H1 (cell line): Measurements from ENCODE around the gene PPM1N. TPM values are rescaled to one million over a fixed set of nuclear protein-coding genes. Genes with fewer than 3 reads are reported as not detected.

Source experiments
- CTCF ChIA-PET: fragments of 300-600 bp; sonication (Branson Sonifier 250); formaldehyde crosslinking; loops from one replicate; lab custom pipeline; 2021; ENCODE audit not compliant: partially characterized antibody; lab: Charles Lee
- POLR2A ChIA-PET: fragments of 300-600 bp; sonication (Branson Sonifier 250); formaldehyde crosslinking; loops from one replicate; lab custom pipeline; 2021; ENCODE audit warnings: inconsistent platforms; ENCODE audit not compliant: partially characterized antibody; lab: Charles Lee
- DNase-seq, 2 experiments: peaks; one replicate each; pipeline versions ENCODE4 v3.0.0 to v3.0.0-alpha.2; 2010 to 2022; ENCODE audit warnings: low spot score in 2 of 2, low read depth in 1 of 2, mixed read lengths in 1 of 2
- FAIRE-seq: peaks from 2 replicates; lab custom pipeline; 2011; peaks lifted over from hg19 to GRCh38; lab: Jason Lieb, UNC
- H2AFZ ChIP-seq: 2 replicates; pipeline ENCODE4 v1.8.1; 2012; ENCODE audit warnings: low read length, inconsistent platforms
- H2AK5ac ChIP-seq: 2 replicates; pipeline ENCODE4 v1.6.1; 2013; ENCODE audit warnings: low read depth, low read length
- H2BK120ac ChIP-seq: replicated peaks from 2 replicates; pipeline ENCODE3; 2013; ENCODE audit warnings: low read depth, low read length, inconsistent platforms
- H2BK12ac ChIP-seq: 2 replicates; pipeline ENCODE4 v1.6.1; 2013; ENCODE audit warnings: low read depth, low read length
- H2BK15ac ChIP-seq: 2 replicates; pipeline ENCODE4 v1.6.1; 2013; ENCODE audit warnings: low read length
- H2BK20ac ChIP-seq: 2 replicates; pipeline ENCODE4 v1.6.1; 2013; ENCODE audit warnings: low read length
- H2BK5ac ChIP-seq: 2 replicates; pipeline ENCODE4 v1.6.1; 2013; ENCODE audit warnings: low read depth, low read length
- H3K14ac ChIP-seq: 2 replicates; pipeline ENCODE4 v1.6.1; 2013; ENCODE audit warnings: inconsistent platforms; ENCODE audit not compliant: insufficient read length
- H3K18ac ChIP-seq: 2 replicates; pipeline ENCODE4 v1.6.1; 2013; ENCODE audit warnings: low read length; ENCODE audit errors: extremely low read depth
- H3K23ac ChIP-seq: 2 replicates; pipeline ENCODE4 v1.6.1; 2013; ENCODE audit warnings: inconsistent platforms; ENCODE audit not compliant: insufficient read length
- H3K23me2 ChIP-seq: 2 replicates; pipeline ENCODE4 v1.6.1; 2013; ENCODE audit warnings: low read depth, low read length
- H3K27ac ChIP-seq: 2 replicates; pipeline ENCODE4 v1.6.1; 2011; ENCODE audit warnings: low read depth, low read length, inconsistent platforms
- H3K27me3 ChIP-seq, 4 experiments: replicated peaks in 1 of 4; 1 replicate in 1 of 4; 2 replicates in 3 of 4; pipeline versions ENCODE4 v1.6.1 to v1.8.1; 2011 to 2013; ENCODE audit warnings: low read length in 3 of 4, mild to moderate bottlenecking in 3 of 4, inconsistent platforms in 2 of 4, mixed read lengths in 2 of 4, moderate library complexity in 1 of 4; ENCODE audit not compliant: control insufficient read depth in 3 of 4, insufficient read depth in 3 of 4; ENCODE audit errors: extremely low read depth in 1 of 4
- H3K36me3 ChIP-seq, 4 experiments: 2 replicates each; pipeline versions ENCODE4 v1.6.1 to v1.8.1; 2011 to 2013; ENCODE audit warnings: mild to moderate bottlenecking in 4 of 4, low read length in 3 of 4, moderate library complexity in 2 of 4, control low read depth in 1 of 4, inconsistent platforms in 1 of 4; ENCODE audit not compliant: insufficient read depth in 4 of 4, control insufficient read depth in 2 of 4
- H3K4ac ChIP-seq: replicated peaks from 2 replicates; pipeline ENCODE3; 2013; ENCODE audit warnings: low read length, low read depth, mixed read lengths, inconsistent platforms; ENCODE audit not compliant: insufficient read length
- H3K4me1 ChIP-seq, 4 experiments: replicated peaks in 1 of 4; 1 replicate in 1 of 4; 2 replicates in 3 of 4; pipeline versions ENCODE4 v1.6.1 to v1.8.1; 2011 to 2013; ENCODE audit warnings: low read length in 3 of 4, inconsistent platforms in 2 of 4, mixed read lengths in 1 of 4; ENCODE audit not compliant: insufficient read depth in 4 of 4, control insufficient read depth in 3 of 4
- H3K4me2 ChIP-seq, 2 experiments: 2 replicates each; pipeline versions ENCODE4 v1.6.1 to v1.8.1; 2011 to 2013; ENCODE audit warnings: low read depth in 2 of 2, low read length in 2 of 2, control low read depth in 1 of 2, inconsistent platforms in 1 of 2, mild to moderate bottlenecking in 1 of 2; ENCODE audit not compliant: insufficient read depth in 1 of 2
- H3K4me3 ChIP-seq, 4 experiments: fragments of 200-600, 300-600 bp in 1 of 4; sonication (generic), shearing (Covaris generic), sonication (Bioruptor Twin) in 1 of 4; 2 replicates each; pipeline versions ENCODE4 v1.5.1 to v1.8.1; 2011 to 2016; ENCODE audit warnings: low read length in 4 of 4, low read depth in 3 of 4, control low read depth in 2 of 4, inconsistent platforms in 2 of 4, mild to moderate bottlenecking in 2 of 4, mixed read lengths in 1 of 4, moderate library complexity in 1 of 4; ENCODE audit not compliant: insufficient read depth in 2 of 4; ENCODE audit errors: extremely low read depth in 1 of 4
- H3K56ac ChIP-seq: replicated peaks from 2 replicates; pipeline ENCODE3; 2013; ENCODE audit warnings: low read depth, mild to moderate bottlenecking, mixed read lengths, low read length, inconsistent platforms; ENCODE audit not compliant: insufficient read length
- H3K79me1 ChIP-seq: 2 replicates; pipeline ENCODE4 v1.6.1; 2013; ENCODE audit warnings: low read depth, low read length, control low read depth
- H3K79me2 ChIP-seq, 2 experiments: 2 replicates each; pipeline versions ENCODE4 v1.6.1 to v1.8.1; 2012 to 2013; ENCODE audit warnings: low read length in 2 of 2, mild to moderate bottlenecking in 2 of 2, inconsistent platforms in 1 of 2; ENCODE audit not compliant: insufficient read depth in 2 of 2, control insufficient read depth in 1 of 2
- H3K9ac ChIP-seq, 4 experiments: replicated peaks in 1 of 4; 1 replicate in 1 of 4; 2 replicates in 3 of 4; pipeline versions ENCODE4 v1.6.1 to v1.8.1; 2011 to 2013; ENCODE audit warnings: low read depth in 3 of 4, low read length in 3 of 4, control low read depth in 2 of 4, mild to moderate bottlenecking in 2 of 4, moderate library complexity in 2 of 4, inconsistent platforms in 1 of 4; ENCODE audit errors: extremely low read depth in 1 of 4
- H3K9me3 ChIP-seq, 2 experiments: 2 replicates each; pipeline versions ENCODE4 v1.6.1 to v1.8.1; 2012 to 2013; ENCODE audit warnings: mild to moderate bottlenecking in 2 of 2, moderate library complexity in 2 of 2, control low read depth in 1 of 2, inconsistent platforms in 1 of 2, low read depth in 1 of 2, low read length in 1 of 2, mixed read lengths in 1 of 2; ENCODE audit not compliant: insufficient read depth in 2 of 2
- H4K20me1 ChIP-seq, 2 experiments: replicated peaks in 1 of 2; 2 replicates each; pipeline versions ENCODE3 to v1.8.1; 2011 to 2013; ENCODE audit warnings: inconsistent platforms in 2 of 2, low read length in 2 of 2, mild to moderate bottlenecking in 1 of 2; ENCODE audit not compliant: insufficient read depth in 2 of 2, control insufficient read depth in 1 of 2
- H4K5ac ChIP-seq: 2 replicates; pipeline ENCODE4 v1.6.1; 2013; ENCODE audit warnings: low read length, low read depth, mixed read lengths, inconsistent platforms; ENCODE audit not compliant: insufficient read length
- H4K8ac ChIP-seq: 2 replicates; pipeline ENCODE4 v1.8.0; 2013; ENCODE audit warnings: mild to moderate bottlenecking, moderate library complexity, low read length, inconsistent platforms; ENCODE audit not compliant: insufficient read depth; ENCODE audit errors: extremely low read depth
- H4K91ac ChIP-seq: replicated peaks from 2 replicates; pipeline ENCODE3; 2013; ENCODE audit warnings: low read length, mixed read lengths, inconsistent platforms; ENCODE audit not compliant: insufficient read length
- ATF2 ChIP-seq: IDR thresholded peaks from 2 replicates; pipeline ENCODE4 v1.6.1; 2012; ENCODE audit warnings: low read length, inconsistent platforms
- CTBP2 ChIP-seq: IDR thresholded peaks from 2 replicates; pipeline ENCODE4 v1.7.0; 2011; ENCODE audit warnings: borderline replicate concordance, mild to moderate bottlenecking, moderate library complexity, mixed read lengths, low read length; ENCODE audit not compliant: insufficient read depth, insufficient read length
- EP300 ChIP-seq, 2 experiments: IDR thresholded peaks; 1 replicate in 1 of 2; 2 replicates in 1 of 2; pipeline ENCODE4 v1.6.1; 2011 to 2012; ENCODE audit warnings: low read depth in 2 of 2, low read length in 2 of 2, mild to moderate bottlenecking in 2 of 2, borderline replicate concordance in 1 of 2, inconsistent platforms in 1 of 2, moderate library complexity in 1 of 2
- GABPA ChIP-seq: IDR thresholded peaks from 2 replicates; pipeline ENCODE4 v1.6.1; 2011; ENCODE audit warnings: mild to moderate bottlenecking, low read length, moderate library complexity, borderline replicate concordance; ENCODE audit not compliant: insufficient read depth
- POLR2AphosphoS5 ChIP-seq: IDR thresholded peaks from 2 replicates; pipeline ENCODE4 v1.6.1; 2011; ENCODE audit warnings: low read depth, low read length
- POU5F1 ChIP-seq: IDR thresholded peaks from 2 replicates; pipeline ENCODE4 v1.6.1; 2011; ENCODE audit warnings: low read depth, mild to moderate bottlenecking, low read length, moderate library complexity
- RFX5 ChIP-seq: IDR thresholded peaks from 2 replicates; pipeline ENCODE4 v1.6.1; 2011; ENCODE audit warnings: low read depth, low read length, improper control_type of control experiment, borderline replicate concordance
- SIN3A ChIP-seq, 2 experiments: IDR thresholded peaks in 1 of 2; conservative IDR thresholded peaks in 1 of 2; 2 replicates each; pipeline ENCODE4 v1.6.1; 2011 to 2012; ENCODE audit warnings: low read length in 2 of 2, improper control_type of control experiment in 1 of 2, low read depth in 1 of 2, mild to moderate bottlenecking in 1 of 2
- WGBS, 2 experiments: shearing (Covaris generic) in 1 of 2; methylation state at CpG; one replicate each; pipeline versions ENCODE4 v1.1.6 to v1.1.7; 2013 to 2015; ENCODE audit warnings: low lambda C conversion rate in 2 of 2, mixed read lengths in 2 of 2, inconsistent platforms in 1 of 2, low coverage in 1 of 2, missing lambda C conversion rate in 1 of 2; ENCODE audit not compliant: insufficient replicate concordance in 2 of 2, insufficient coverage in 1 of 2, insufficient read length in 1 of 2; ENCODE audit errors: extremely low coverage in 1 of 2, missing lambda C conversion rate in 1 of 2; 5-methylcytosine and 5-hydroxymethylcytosine counted together
- polyA plus RNA-seq, 7 experiments: library from polyadenylated mRNA; depleted of rRNA in 3 of 7; stranded (reverse) in 5 of 7; unstranded in 2 of 7; fragments of >200 nt in 5 of 7; fragments of 200-250 nt in 2 of 7; gene quantifications; 1 replicate in 5 of 7; 2 replicates in 1 of 7; 4 replicates in 1 of 7; pipeline versions ENCODE4 v1.2.1 to v1.2.3, GENCODE V29; 2011 to 2013; ENCODE audit warnings: missing spikeins in 2 of 7, mixed read lengths in 2 of 7
- total RNA-seq: library from RNA; stranded (reverse); fragmentation: NEBNext Ultra II Directional; extraction: Animal tissue kit (Norgen Biotek cat#: 25700); gene quantifications from 2 replicates; pipeline ENCODE4 v1.2.1, GENCODE V29; 2021
- TF ChIP-seq, protein P1 (sequence below): IDR thresholded peaks from 2 replicates; pipeline ENCODE4 v1.6.1; 2012; ENCODE audit warnings: inconsistent platforms

The PPM1N gene
- total and polyA plus RNA-seq, 2 of the 8 experiments (the other 6 are each of a cell fraction or from before 2014, with no cell fraction given): 12.2 to 14.4 TPM

- Histone ChIP-seq H3K56ac (no peak overlapping the region), H3K4me1 (peaks cover 5 to 17% (median 15%) of the 10 kb centered on the region in 4 experiments; a peak in 6 of 7 replicates), H3K14ac (no peak overlapping the region), H2BK12ac (no peak overlapping the region), H4K8ac (no peak overlapping the region; the same call in 1 of the 2 replicates), H3K4ac (no peak overlapping the region), H2AFZ (no peak overlapping the region), H3K4me2 (peak overlapping the region; percentile 76 to 87), H2BK5ac (no peak overlapping the region), H4K20me1 (peaks cover 0 to 8% of the 10 kb centered on the region in 2 experiments), H3K79me1 (no peaks in the 10 kb centered on the region), H3K23ac (no peak overlapping the region), H3K23me2 (peaks cover 19% of the 10 kb centered on the region; the same call in 1 of the 2 replicates), H3K36me3 (peaks cover 0 to 2% (median 0%) of the 10 kb centered on the region in 4 experiments; a peak in 1 of 8 replicates), H3K27ac (no peak overlapping the region), H3K27me3 (peaks cover 0 to 10% (median 4%) of the 10 kb centered on the region in 4 experiments; a peak in 3 of 7 replicates), H3K4me3 (peak overlapping the region; percentile 53 to 83 (median 70)), H4K91ac (no peak overlapping the region), H2BK15ac (no peak overlapping the region), H2BK20ac (no peak overlapping the region), H3K9me3 (no peaks in the 10 kb centered on the region), H3K18ac (no peak overlapping the region; the same call in none of the 2 replicates), H4K5ac (no peak overlapping the region), H3K9ac (no peak overlapping the region), H3K79me2 (no peaks in the 10 kb centered on the region), H2BK120ac (no peak overlapping the region), H2AK5ac (no peak overlapping the region)
- ChIA-PET POLR2A (interaction anchor here (0.7 to 4.6 kb wide), 7 partner anchors 8 to 221 kb away, joined by 3 to 25 read pairs (median 3); partner anchors contain the start of genes FOSB and VASP), CTCF (interaction anchor here (0.9 to 3.0 kb wide), 7 partner anchors 11 to 145 kb away, joined by 3 to 37 read pairs (median 7); partner anchors contain the start of gene FOSB)
- DNase-seq (peak in 1 of 2 experiments; percentile 91), FAIRE-seq (no peak)
- 1% methylated on average over 25 of the region's 54 CpGs; no CpG with 5 or more reads in 1 of the 2 experiments for WGBS, 2 experiments
- TF ChIP-seq RFX5 (no peak), POU5F1 (no peak), CTBP2 (no peak), GABPA (no peak), EP300 (IDR thresholded peaks at IDR 0.05; ENCODE audit: borderline replicate concordance in 1 of 2, low read depth in 2 of 2, low read length in 2 of 2) (no peak), POLR2AphosphoS5 (no peak), ATF2 (0 out of 2 replicates have a peak, but pooled peaks have one; percentile 32), SIN3A (conservative IDR thresholded peaks at IDR 0.05 in 1 of 2, IDR thresholded peaks at IDR 0.05 in 1 of 2; ENCODE audit: low read depth in 1 of 2, low read length in 2 of 2) (peak; percentile 97 to 98)
- TF ChIP-seq, protein P1, sequence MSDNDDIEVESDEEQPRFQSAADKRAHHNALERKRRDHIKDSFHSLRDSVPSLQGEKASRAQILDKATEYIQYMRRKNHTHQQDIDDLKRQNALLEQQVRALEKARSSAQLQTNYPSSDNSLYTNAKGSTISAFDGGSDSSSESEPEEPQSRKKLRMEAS: peak; percentile 61; the same call in 1 of the 2 replicates
Observed at GRCh38 chr19:45496349-45496953, 1.8 kb upstream of the PPM1N start.
